Testis (tissue), 3 donors: ENCODE data around the gene ZMIZ1. TPM values are rescaled to one million over a fixed set of nuclear protein-coding genes. Genes with fewer than 3 reads are reported as not detected.

ENCODE experiments used
- DNase-seq: peaks from one replicate; pipeline ENCODE4 v3.0.0-alpha.2; 2019
- H3K27ac ChIP-seq, 2 donors: fragments of 200-600 bp; sonication (generic); one replicate each; pipeline ENCODE4 v1.5.1; 2019
- H3K27me3 ChIP-seq: fragments of 200-600 bp; sonication (generic); one replicate; pipeline ENCODE4 v1.5.1; 2019
- H3K36me3 ChIP-seq: fragments of 200-600 bp; sonication (generic); one replicate; pipeline ENCODE4 v1.5.1; 2017; ENCODE audit warnings: low read depth; ENCODE audit errors: missing control alignments
- H3K4me1 ChIP-seq: fragments of 200-600 bp; sonication (generic); one replicate; pipeline ENCODE4 v1.5.1; 2019
- H3K4me3 ChIP-seq, 2 donors: fragments of 200-600 bp; sonication (generic); one replicate each; pipeline ENCODE4 v1.5.1; 2017 to 2019
- H3K9me3 ChIP-seq: fragments of 200-600 bp; sonication (generic); one replicate; pipeline ENCODE4 v1.5.1; 2017
- POLR2A ChIP-seq: fragments of 450-650 bp; IDR thresholded peaks from one replicate; pipeline ENCODE4 v1.6.1; 2017; ENCODE audit warnings: antibody characterized with exemption, mild to moderate bottlenecking, moderate library complexity
- WGBS, 2 donors: methylation state at CpG; one replicate each; pipeline ENCODE4 v1.1.5; 2018; 5-methylcytosine and 5-hydroxymethylcytosine counted together
- intact Hi-C: fragments of 100-400 bp; cut with DNase I; formaldehyde crosslinking; loops from one replicate; pipeline ENCODE4 v1.15.1; 2023; ENCODE audit warnings: low total_unique reads
- polyA plus RNA-seq: library from polyadenylated mRNA; stranded (reverse); fragments of 350-450 nt; fragmentation: Illumina TruSeq; extraction: RNeasy Lipid Tissue Mini Kit (QIAGEN cat#74804); gene quantifications from one replicate; pipeline ENCODE4 v1.2.3, GENCODE V29; 2014; ENCODE audit warnings: low read depth, low replicate concordance; ENCODE audit not compliant: insufficient read depth
- total RNA-seq, 2 donors: library from RNA; depleted of rRNA; stranded (reverse); fragments of >200 nt; gene quantifications; one replicate each; pipeline ENCODE4 v1.2.3, GENCODE V29; 2016
- TF ChIP-seq, protein P1 (sequence below), 3 experiments: fragments of 450-650 bp in 2 of 3; fragments of 200-600 bp in 1 of 3; sonication (generic) in 1 of 3; IDR thresholded peaks; one replicate each; pipeline ENCODE4 v1.5.1; 2016 to 2019; ENCODE audit warnings: antibody characterized with exemption in 3 of 3, mild to moderate bottlenecking in 2 of 3, moderate library complexity in 1 of 3

The ZMIZ1 gene
- total and polyA plus RNA-seq, 3 donors from 2014 or later, result 15.2 to 22.0 (median 18.8) TPM

DNA sequence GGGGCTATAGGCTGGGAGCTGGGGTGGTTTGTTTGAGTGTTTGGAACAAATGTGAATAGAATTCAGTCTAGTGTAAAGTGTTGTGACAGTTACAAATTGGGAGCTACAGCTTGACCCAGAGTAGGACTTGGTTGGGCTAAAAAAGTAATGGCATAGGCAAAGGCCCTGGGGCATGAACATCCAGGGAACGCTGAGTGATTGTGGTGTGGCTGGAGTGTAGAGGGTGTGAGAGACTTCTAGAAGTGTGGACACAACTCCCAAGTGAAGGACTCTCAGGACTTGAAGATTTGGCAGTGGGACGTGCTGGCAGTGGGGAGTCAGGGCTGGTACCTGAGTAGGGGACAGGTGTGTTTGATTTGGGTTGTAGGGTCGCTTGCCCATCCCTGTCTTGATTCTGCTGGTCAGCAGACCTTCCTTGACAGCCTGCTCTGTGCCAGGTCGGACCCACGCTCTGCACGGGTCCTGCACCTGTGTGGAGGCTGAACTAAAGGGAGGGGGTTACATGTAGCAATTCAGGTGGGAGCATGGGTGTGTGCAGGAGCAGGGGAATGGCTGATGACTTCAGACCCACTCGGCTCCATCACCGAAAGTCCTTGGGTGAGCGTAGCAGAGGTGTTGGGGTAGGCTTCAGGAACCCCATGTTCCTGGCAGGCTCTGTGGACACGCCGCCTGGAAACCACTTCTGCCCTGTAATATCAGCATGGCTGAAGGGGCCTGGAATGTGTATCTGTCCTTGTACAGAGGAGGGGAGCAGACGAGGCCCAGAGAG is 43.3 kb downstream of the ZMIZ1 start:
- no peak for TF ChIP-seq POLR2A
- TF ChIP-seq, protein P1, sequence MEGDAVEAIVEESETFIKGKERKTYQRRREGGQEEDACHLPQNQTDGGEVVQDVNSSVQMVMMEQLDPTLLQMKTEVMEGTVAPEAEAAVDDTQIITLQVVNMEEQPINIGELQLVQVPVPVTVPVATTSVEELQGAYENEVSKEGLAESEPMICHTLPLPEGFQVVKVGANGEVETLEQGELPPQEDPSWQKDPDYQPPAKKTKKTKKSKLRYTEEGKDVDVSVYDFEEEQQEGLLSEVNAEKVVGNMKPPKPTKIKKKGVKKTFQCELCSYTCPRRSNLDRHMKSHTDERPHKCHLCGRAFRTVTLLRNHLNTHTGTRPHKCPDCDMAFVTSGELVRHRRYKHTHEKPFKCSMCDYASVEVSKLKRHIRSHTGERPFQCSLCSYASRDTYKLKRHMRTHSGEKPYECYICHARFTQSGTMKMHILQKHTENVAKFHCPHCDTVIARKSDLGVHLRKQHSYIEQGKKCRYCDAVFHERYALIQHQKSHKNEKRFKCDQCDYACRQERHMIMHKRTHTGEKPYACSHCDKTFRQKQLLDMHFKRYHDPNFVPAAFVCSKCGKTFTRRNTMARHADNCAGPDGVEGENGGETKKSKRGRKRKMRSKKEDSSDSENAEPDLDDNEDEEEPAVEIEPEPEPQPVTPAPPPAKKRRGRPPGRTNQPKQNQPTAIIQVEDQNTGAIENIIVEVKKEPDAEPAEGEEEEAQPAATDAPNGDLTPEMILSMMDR (IDR thresholded peaks at IDR 0.05), result no peak
- Histone ChIP-seq H3K27ac (peak overlapping the region in 1 of 2 donors; percentile 39), H3K4me1 (peaks cover 29% of the 10 kb centered on the region), H3K36me3 (no peaks in the 10 kb centered on the region), H3K4me3 (no peak overlapping the region), H3K9me3 (no peaks in the 10 kb centered on the region), H3K27me3 (no peaks in the 10 kb centered on the region)
- peak; percentile 40 for DNase-seq
- intact Hi-C loops, result no loop called here
- 63 to 72% methylated on average over 8 to 12 of the region's 12 CpGs for WGBS, 2 donors

DNA sequence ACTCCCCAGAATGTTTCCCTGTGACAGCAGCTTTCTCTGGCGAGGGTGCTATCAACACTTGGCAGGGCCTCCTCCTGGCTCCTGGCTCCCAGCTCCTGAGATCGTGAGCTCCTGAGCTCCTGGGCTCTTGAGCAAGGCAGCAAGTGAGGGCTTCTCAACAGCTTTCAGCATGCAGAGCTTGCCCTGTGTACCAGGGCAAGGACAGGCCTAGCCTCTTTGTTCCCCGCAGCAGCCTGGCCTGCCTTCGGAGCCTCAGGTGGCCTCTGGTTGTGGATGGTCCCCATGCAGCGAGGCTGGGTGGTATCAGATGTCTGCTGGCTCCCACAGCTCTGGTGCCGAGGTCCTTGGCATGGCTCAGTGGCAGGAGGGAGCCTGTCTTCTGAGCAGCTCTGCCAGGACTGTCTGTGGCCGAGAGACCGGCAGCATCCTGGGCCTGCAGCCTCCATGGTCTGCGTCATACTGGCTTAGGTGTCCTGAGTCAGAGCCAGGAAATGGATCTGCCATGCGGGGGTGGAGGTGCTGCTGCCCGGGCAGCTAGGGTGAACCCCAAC is 44.2 kb downstream of the ZMIZ1 start:
- 37 to 38% methylated on average over 3 to 11 of the region's 11 CpGs for WGBS, 2 donors
- no peaks in the 10 kb centered on the region for H3K27me3 ChIP-seq
- peaks cover 29% of the 10 kb centered on the region for H3K4me1 ChIP-seq
- H3K4me3 ChIP-seq, result no peak overlapping the region
- TF ChIP-seq, protein P1 (IDR thresholded peaks at IDR 0.05), result no peak
- TF ChIP-seq POLR2A, result no peak
- H3K36me3 ChIP-seq, result no peaks in the 10 kb centered on the region
- H3K27ac ChIP-seq, result peak overlapping the region in 1 of 2 donors; percentile 39
- DNase-seq, result peak; percentile 50
- intact Hi-C loops, result no loop called here
- H3K9me3 ChIP-seq, result no peaks in the 10 kb centered on the region

DNA sequence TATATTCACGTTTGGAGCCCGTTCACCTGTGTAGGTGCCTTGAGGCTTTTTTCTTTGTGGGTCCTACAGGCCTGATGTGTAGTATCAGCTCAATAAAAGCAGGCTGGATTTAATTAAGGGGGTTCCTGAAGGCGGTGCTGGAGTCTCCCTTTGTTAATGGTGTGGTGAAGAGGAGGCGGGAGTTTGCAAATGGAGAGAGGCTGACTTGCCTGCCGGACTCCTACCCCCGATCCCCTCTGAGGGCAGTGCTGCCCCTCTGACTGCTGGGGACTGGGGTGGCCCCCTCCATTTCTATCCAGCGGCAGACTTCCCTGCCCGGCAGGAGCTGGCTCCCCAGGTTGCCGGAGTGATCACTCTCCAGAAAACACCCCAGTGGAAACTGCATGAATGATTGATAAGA is 45.1 kb downstream of the ZMIZ1 start:
- intact Hi-C loops, result no loop called here
- DNase-seq, result no peak
- no peaks in the 10 kb centered on the region for H3K36me3 ChIP-seq
- 72 to 78% methylated on average over 9 of the region's 9 CpGs for WGBS, 2 donors
- H3K27me3 ChIP-seq, result no peaks in the 10 kb centered on the region
- no peaks in the 10 kb centered on the region for H3K9me3 ChIP-seq
- peaks cover 29% of the 10 kb centered on the region for H3K4me1 ChIP-seq
- TF ChIP-seq, protein P1 (IDR thresholded peaks at IDR 0.05), result no peak
- TF ChIP-seq POLR2A, result no peak
- H3K27ac ChIP-seq, result peak overlapping the region in 1 of 2 donors; percentile 39
- no peak overlapping the region for H3K4me3 ChIP-seq

DNA sequence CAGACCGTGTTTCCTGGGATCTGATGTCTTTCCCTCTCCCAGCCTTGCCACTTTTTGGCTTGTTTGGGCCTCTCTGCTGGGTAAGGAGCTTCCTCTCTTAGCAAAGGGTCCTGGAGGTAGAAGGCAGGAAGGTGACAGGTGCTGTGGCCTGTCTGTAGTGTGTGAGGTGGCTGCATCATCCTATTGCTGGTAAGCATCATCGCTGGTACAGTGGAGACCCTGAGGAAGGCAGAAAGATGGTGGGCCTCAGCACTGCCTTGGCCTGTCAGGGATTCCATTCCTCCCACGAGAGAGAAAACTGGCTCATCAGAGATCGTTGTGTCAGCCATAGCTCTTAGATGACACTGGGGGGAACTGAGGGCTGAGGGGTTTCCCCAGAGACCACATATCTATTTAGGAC is 46.5 kb downstream of the ZMIZ1 start:
- Histone ChIP-seq H3K9me3 (no peaks in the 10 kb centered on the region), H3K27ac (no peak overlapping the region), H3K36me3 (no peaks in the 10 kb centered on the region), H3K27me3 (no peaks in the 10 kb centered on the region), H3K4me1 (peaks cover 29% of the 10 kb centered on the region), H3K4me3 (no peak overlapping the region)
- TF ChIP-seq, protein P1 (IDR thresholded peaks at IDR 0.05), result no peak
- TF ChIP-seq POLR2A, result no peak
- intact Hi-C loops, result no loop called here
- 72 to 76% methylated on average over 4 of the region's 4 CpGs for WGBS, 2 donors
- DNase-seq, result no peak
